Measurements from ENCODE around the gene LCNL1. TPM values are rescaled to one million over a fixed set of nuclear protein-coding genes. Genes with fewer than 3 reads are reported as not detected.

LCNL1 gene
- polyA plus RNA-seq, 1 donor, result 0.61 TPM

GRCh38 chr9:136960212-136960937 is 22.4 kb upstream of the LCNL1 start:
- no peak for DNase-seq (ENCODE audit: low read depth)

GRCh38 chr9:136960938-136961275 is 21.9 kb upstream of the LCNL1 start:
- no peak for DNase-seq (ENCODE audit: low read depth)

GRCh38 chr9:136961279-136962065 is 21.3 kb upstream of the LCNL1 start:
- DNase-seq (ENCODE audit: low read depth), result no peak

GRCh38 chr9:136962163-136962562 is 20.6 kb upstream of the LCNL1 start:
- no peak for DNase-seq (ENCODE audit: low read depth)

- DNase-seq (ENCODE audit: low read depth), result no peak
These were observed 20.0 kb upstream of the LCNL1 start for GRCh38 chr9:136962701-136963248.

- DNase-seq (ENCODE audit: low read depth), result no peak
These were observed 19.5 kb upstream of the LCNL1 start for GRCh38 chr9:136963341-136963740.

GRCh38 chr9:136963751-136964150 is 19.0 kb upstream of the LCNL1 start:
- no peak for DNase-seq (ENCODE audit: low read depth)

GRCh38 chr9:136964171-136964689 is 18.6 kb upstream of the LCNL1 start:
- no peak for DNase-seq (ENCODE audit: low read depth)

GRCh38 chr9:136964833-136965422 is 17.9 kb upstream of the LCNL1 start:
- no peak for DNase-seq (ENCODE audit: low read depth)

- DNase-seq (ENCODE audit: low read depth), result no peak
These were observed 16.9 kb upstream of the LCNL1 start for GRCh38 chr9:136965771-136966484.

- no peak for DNase-seq (ENCODE audit: low read depth)
These were observed 14.3 kb upstream of the LCNL1 start for GRCh38 chr9:136968333-136969127.

- no peak for DNase-seq (ENCODE audit: low read depth)
These were observed 13.6 kb upstream of the LCNL1 start for GRCh38 chr9:136969150-136969549.

- DNase-seq (ENCODE audit: low read depth), result no peak
These were observed 13.0 kb upstream of the LCNL1 start for GRCh38 chr9:136969774-136970173.

- no peak for DNase-seq (ENCODE audit: low read depth)
These were observed 12.4 kb upstream of the LCNL1 start for GRCh38 chr9:136970361-136970760.

- no peak for DNase-seq (ENCODE audit: low read depth)
These were observed 11.0 kb upstream of the LCNL1 start for GRCh38 chr9:136971746-136972145.

GRCh38 chr9:136972335-136972734 is 10.5 kb upstream of the LCNL1 start:
- no peak for DNase-seq (ENCODE audit: low read depth)

GRCh38 chr9:136972743-136973142 is 10.1 kb upstream of the LCNL1 start:
- no peak for DNase-seq (ENCODE audit: low read depth)

GRCh38 chr9:136973618-136974617 is 8.9 kb upstream of the LCNL1 start:
- DNase-seq (ENCODE audit: low read depth), result no peak

- DNase-seq (ENCODE audit: low read depth), result no peak
These were observed 7.8 kb upstream of the LCNL1 start for GRCh38 chr9:136974817-136975535.

All from forelimb muscle (tissue), 1 donor.